GM21367 (cell line): ENCODE results near the gene DIRAS1.

ENCODE experiments used
- ATAC-seq: cut with Tn5 transposase; IDR thresholded peaks from one replicate; pipeline ENCODE4 v1.9.1; 2021; ENCODE audit not compliant: unreplicated experiment

Gene DIRAS1, protein sequence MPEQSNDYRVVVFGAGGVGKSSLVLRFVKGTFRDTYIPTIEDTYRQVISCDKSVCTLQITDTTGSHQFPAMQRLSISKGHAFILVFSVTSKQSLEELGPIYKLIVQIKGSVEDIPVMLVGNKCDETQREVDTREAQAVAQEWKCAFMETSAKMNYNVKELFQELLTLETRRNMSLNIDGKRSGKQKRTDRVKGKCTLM

DNA sequence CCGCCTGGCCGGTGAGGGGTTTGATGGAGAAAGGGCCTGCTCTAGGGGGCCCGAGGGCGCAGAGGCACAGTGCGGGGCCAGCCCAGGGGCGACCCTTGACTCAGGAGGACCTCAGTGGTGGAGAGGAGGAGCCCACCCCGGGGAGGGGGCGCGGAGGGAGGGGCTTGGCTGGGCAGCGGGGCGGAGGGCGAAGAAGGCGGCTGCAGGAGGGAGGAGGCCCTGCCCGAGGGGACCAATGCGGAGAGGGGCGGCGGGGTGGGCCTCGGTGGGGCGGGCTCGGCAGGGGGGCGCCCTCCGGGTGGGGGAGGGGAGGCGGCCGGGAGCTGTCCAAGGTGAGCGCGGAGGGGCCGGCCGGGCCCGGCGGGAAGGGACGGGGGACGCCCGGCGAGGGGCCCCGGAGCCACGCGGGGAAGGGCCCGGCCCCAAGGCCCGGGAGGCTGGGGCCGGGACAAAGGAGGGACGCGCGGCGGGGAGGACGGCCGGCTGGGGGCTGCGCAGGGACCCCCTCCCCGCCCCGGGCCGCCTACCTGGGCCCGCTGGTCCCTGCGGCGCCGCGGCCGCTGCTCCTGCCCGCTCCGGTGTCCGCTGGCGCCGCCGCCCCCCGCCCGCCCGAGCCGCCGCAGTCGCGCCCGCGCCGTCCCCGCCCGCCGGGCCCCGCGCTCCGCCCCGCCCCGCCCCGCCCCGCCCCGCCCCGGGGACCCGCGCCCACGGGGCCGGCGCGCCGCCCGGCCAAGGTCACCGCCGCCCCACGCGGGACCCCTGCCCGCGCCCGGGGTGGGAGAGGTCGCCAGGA lies at the start of gene DIRAS1:
Gene DIRAS1, minus strand, starts transcription at position 596 of the 793 bp plus-strand sequence. CDS start 3,566 bp downstream, outside the sequence.
- ATAC-seq: no peak

DNA sequence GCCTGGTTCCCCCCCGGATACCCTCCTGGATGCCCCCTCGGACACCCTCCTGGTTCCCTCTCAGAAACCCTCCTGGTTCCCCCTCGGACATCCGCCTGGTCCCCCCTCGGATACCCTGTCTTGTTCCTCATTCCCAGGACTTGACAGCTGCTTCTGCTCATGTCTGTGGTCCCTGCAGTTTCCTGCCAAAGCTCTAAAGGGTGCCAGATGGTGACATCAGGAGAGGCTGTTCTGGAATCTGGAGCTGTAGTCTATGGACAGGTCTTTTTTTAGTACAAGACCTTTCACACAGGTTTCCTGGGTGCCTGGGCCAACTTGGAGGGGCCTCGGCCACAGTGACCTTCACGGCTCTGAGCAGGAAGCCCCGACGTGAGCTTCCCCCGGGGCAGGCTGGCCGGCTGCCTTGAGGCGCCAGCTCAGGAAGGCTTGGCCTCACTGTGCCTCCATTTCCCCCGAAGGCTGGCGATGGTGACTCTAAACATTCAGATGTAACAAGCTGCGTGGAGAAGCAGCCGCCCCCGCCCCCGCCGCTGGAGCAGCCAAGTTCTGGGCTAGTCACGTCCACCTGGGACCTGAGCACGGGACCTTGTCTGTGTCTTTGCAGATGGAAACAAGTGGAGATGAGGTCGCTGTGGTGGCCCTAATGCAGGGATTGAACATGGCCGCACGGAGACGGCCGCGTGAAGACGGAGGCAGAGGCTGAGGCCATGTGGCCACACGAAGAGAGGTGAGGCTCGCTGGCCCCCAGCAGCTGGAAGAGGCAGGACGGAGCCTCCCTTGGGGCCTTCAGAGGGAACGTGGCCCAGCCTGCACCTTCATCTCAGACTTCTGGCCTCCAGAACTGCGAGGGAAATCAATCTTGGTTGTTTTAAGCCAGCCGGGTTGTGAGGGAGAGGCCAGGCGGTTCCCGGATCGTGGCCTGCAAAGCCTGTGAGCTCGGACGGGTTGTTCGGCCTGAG lies 49.2 kb upstream of the DIRAS1 start:
- no peak for ATAC-seq

DNA sequence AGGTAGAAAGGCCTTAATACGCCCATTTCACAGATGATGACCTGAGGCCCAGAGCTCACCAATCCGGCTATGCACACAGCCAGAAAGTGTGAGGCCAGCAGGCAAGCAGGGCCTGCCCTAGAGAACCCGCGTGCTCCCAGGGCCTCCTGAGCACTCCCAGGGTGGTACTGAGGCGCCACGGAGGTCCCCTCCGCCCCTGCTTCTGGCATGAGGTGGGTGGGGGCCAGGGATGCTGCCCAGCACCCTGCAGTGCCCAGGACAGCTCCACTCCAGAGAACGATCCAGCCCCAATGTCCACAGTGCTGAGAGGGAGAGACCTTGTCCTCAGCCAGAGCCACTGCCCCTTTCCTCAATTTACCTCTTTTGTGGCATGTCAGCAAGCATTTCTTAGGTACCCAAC lies 48.0 kb upstream of the DIRAS1 start:
- no peak for ATAC-seq

DNA sequence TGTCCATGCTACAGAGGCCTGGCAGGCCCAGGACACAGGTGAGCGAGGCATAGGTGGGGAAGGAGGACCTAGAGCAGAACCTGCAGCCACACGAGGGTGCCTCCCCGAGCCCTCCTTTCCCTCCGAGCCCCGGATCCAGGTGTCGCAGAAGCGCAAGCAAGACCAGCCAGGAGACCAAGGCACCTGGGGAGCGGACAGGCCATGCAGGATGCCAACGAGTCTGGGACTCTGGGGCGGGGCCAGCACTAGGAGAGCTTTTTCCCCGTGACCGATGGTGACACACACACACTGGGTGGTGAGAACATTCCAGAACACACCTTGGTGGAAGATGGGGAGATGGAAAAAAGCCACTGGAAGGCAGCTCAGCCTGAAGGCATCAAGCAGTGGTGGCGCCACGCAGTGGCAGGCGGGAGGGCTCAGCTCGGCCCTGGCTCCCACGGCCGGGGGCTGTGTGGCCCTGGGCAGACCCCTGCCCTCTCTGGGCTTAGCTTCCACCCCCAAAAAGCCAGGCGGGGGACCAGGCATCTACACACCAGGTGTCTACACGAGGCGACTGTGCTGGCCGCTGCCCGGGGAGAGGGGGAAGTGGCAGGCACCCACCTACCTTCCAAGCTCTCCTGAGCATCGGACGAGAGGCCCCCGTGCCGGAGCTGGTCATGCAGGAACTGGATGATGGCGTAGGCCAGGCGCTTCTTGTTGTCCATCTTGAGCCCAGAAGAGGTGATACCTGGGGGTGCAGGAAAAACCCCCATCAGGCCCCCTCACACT lies 47.4 kb upstream of the DIRAS1 start:
- no peak for ATAC-seq

DNA sequence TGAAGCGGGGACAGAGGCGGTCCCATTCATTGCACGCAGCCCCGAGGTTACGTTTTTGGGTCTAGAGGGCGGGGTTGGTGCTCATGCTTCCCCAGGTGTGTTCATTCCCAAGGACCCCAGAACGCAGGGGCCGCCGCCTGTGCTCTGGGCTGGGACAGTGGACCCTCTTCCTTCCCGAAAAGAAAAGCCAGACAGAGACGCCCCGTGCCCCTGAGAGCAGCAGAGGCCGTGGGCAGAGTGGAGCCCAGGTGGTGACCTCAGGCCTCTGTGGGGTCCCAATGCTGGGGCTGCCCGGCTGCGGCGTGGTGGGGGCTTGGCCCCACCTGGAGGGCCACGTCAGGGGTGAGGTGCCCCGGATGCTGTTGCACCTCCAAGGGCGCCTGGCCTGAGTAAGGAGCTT lies 46.5 kb upstream of the DIRAS1 start:
- no peak for ATAC-seq

DNA sequence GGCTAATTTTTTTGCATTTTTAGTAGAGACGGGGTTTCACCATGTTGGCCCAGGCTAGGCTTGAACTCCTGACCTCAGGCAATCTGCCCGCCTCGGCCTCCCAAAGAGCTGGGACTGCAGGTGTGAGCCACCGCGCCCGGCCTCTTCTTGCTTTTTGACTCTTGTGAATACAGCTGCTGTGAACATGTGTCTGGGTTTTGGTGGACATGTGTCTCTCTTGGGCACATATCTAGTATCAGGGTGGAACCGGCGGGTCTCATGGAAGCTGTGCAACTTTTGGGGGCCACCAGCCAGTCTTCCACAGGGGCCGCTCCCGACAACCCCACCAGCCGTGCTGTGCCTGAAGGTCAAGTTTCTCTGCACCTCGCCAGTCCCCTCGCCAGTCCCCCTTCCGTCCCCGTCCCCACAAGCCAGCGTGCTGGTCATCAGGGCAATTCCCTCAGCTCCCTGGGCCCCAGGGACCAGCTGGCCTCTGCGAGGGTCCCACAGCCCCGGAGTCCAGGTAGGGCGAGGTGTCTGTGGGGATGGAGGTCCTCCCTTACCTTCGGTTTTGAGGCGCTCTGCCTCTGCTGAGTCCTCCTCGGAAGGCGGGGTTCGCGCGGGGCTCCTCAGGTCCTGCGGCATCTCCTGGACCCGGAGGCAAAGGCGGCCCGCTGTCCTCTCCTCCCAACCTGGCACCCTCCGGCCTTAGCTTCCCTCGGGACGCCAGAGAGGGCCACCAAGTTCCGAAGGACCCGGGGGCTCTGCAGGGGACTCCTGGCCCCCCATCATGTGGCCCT lies 45.6 kb upstream of the DIRAS1 start:
- ATAC-seq: no peak

DNA sequence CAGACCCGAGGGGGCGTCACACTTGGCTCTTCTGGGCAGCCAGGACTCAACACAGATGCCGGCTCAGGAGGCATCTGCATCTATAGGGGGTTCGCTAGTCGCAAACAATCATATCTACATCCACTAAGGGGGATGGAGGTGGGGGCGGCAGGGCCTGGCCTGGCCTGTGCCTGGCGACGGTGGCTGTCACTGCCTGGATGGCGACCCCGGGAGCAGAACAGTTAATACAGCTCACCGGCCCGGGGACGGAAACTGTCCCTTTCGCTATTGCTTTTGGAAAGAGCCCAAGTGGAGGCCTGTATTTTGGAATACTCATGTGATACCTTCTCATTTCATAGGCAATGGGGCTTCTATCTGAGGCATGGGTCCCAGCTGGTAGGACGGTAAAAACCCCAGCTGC lies 44.2 kb upstream of the DIRAS1 start:
- ATAC-seq: no peak

DNA sequence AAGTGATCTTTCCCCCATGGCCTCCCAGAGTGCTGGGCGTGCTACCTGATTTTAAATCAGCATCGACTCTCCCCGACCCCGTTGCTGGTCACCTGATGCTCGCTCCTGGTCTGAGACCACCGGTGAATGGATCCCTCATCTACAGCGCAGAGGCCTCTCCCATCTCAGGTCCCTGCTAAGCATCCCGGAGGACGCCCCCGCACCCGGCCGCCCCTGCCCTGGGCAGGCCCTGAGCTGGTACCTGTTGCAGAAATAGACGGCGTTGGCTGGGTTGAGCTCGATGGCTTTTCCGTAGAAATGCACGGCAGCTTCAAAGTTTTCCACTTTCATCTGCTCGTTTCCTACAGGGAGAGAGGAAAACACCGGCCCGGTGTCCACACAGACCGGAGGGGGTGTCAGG lies 43.8 kb upstream of the DIRAS1 start:
- no peak for ATAC-seq

DNA sequence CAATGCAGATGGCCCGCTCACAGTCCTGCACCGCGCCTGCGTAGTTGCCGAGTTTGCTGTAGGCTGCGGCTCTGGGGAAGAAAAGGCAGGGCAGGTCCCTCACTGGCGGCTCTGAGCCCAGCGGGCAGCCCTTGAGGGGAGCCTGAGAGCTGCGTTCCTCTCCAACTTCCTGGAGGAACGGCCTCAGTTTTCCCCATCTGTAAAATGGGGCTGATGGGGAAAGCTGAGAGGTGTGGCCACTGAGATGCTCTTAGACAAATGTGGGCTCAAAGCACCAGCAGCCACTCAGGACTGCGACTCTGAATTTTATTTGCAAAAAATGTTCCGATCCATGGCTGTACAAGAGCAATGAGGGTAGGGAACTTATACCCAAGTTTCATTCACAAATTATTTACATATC lies 42.5 kb upstream of the DIRAS1 start:
- ATAC-seq: no peak

DNA sequence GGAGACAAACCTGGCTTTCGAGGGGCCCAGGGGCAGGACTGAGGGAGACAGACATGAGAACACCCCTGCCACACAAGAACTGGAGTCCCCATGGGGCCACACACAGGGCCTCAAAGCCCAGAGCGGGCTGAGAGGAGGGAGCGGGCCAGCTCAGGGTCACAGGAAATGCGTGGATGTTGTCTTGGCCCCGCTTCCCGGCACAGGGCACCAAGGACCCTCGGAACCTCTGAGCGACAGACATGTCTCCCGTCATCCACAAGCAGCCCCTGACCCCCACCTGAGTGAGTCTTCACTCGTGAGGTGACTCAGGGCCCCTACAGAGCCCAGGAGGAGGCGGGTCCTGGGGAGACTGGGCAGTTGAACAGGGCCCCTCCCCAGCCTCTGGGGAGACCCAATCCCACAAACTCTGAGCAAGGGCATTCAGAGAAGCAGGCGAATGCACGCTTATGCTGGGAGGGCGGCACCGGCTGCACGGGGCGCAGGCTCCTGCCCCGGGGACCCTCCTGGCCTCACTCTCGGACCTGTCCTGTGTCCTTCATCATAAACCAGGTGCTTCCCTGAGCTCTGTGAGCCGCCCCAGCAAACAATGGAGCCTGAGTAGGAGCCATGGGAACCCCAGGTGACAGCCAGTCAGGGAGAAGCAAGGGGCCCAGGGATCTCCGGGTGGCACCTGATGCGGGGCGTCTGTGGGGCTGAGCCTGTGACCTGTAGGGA lies 41.8 kb upstream of the DIRAS1 start:
- no peak for ATAC-seq

DNA sequence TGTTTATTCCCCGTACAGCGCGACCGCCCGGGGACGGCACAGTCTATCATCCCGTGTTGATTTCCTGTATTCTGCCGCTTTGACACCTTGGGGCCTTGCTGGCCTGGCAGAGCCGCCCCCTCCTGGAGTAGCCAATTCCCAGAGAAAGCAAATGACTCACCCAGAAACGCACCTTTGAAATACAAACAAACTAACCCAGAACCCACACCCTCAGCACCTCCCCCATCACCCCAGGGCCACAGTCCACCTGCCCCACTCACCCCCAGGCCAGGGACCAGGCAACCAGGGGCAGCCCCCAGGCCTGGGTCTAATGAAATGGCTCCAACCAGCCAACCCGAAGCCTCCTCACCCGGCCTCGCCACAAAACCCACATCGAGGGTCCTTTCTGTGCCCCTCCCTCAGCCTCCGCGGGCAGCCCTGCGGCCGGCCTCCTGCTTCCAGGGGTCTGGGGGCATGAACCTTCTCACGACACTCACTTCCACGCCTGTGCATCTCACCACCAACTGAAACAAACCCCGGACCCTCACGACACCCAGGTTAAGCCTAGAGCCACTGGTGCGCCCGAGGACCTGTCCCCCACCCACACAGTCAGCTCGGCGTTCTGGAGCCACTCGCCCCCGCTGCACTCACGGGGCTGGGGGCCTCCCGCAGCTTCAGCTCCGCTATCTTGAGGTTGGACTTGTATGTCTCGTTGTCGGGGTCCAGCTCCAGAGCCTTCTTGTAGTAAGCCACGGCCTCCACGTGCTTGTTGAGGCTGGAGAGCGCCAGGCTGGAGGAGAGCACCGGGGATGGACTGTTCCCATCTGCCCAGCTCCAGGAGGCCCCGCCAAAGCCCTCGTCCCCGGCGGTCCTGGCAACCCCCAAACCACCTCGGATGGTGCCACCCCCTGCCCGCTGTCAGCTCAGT lies 41.0 kb upstream of the DIRAS1 start:
- ATAC-seq: no peak

DNA sequence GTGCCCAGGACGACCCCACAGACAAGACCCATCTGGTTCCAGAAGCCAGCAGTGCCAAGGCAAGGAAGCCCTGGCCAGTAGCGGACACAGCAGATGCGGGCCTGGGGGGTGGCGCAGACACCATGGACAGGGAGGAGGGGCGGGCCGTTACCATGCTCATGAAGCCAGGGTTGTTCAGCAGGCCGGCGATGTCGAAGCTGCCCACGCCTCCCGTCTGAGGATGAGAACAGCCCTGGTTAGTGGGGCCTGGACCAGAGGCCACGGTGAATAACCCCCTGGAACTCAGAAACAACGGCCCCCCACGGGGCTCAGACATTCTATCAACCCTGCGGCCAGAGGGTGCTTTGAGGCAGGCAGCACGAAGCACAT lies 40.1 kb upstream of the DIRAS1 start:
- no peak for ATAC-seq

DNA sequence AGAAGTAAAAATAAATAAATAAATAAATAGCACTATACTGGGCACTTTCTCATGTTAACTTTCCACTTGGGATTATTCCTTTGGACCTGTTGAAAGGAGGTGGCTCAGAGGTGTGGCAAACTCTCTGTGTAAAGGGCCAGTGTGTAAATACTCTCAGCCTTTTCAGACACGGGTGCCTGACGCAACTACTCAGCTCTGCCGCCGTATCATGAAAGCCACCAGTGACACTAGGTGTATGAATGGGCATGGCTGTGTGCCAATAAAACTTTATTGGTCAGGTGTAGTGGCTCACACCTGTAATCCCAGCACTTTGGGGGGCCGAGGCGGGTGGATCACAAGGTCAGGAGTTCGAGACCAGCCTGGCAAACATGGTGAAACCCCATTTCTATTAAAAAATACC lies 38.8 kb upstream of the DIRAS1 start:
- ATAC-seq: no peak

DNA sequence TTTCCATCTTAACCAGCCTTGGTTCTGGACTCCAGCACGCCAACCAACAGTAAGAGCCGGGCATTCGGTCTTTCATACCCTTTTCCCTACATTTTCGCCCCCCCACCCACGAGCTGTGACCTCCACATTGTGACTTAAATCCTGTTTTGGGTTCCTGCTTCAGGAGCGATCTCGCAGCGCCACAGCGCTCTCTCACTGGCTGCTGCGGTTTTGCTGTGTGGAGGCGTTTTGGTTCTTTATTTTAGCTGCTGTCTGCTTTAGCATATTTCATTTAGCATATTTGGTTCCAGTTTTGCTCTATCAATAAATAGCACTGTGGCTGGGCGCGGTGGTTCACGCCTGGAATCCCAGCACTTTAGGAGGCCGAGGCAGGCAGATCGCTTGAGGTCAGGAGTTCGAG lies 38.2 kb upstream of the DIRAS1 start:
- ATAC-seq: no peak

DNA sequence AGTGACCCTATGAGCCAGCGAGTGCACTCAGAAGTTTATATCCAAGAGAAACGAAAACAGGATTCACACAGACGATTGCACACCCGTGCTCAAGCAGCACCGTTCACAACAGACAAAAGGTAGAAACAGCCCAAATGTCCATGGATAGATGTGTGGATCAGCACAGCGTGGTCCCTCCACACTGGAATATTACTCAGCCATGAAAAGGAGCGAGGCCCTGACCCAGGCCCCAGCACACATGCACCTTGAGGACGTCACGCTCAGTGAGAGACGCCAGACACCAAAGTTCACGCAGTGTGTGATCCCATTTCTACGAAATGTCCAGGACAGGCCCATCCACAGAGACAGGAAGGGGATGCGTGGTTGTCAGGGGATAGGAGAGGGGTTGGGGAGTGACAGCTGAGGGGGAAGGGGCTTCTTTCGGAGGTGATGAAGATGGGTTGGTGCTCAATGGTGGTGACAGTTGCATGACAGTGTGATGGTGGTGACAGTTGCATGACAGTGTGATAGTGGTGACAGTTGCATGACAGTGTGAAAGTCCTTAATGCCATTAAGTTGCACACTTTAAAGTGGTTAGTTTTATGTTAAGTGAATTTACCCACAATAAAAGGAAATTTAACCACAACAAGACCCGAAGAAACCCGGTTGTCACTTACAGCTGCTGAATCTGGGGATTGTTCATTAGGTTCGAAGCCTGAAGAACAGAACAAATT lies 37.6 kb upstream of the DIRAS1 start:
- ATAC-seq: no peak

DNA sequence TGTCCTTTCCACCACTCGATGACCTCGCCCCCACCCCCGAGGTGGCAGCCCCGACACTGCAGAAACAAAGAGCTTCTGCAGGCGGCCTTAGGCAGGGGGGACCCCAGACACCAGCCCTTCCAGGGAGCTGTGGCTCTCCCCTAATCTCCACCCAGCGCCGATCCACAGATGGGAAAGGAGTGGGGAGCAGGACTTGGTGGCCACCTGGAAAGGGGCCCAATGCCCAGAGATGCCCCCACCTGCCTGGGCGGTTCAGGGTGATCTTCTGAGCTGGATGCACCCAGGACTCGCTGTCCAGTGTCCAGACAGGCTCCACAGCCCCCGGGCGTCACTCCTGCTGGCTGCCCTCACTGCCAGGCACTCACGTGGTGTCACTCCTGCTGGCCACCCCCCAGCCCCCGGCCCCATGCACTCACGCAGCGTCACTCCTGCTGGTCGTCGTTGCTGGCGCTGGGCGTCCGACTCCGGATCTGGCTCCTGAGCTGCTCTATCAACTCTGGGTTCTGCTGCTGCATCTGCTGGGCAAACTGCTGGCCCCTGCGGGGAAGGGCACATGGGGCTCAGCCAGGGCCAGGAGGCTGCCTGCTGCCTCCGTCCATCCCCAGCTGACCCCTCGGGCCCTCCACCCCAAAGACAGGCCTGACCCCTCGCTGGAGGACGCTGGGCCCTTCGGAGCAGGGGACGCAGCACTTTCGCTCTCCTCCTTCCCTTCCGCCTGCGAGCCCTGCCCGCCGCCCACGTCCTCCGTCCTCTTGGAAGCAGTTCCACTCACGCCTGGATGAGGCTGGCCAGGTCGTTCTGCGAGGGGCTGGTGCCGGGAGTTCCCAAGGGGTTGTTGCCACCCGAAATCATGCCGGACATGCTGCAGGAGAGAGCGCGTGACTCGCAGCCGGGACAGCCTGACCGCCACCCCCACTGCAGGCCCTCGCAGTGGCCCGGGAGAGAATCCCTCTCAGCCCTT lies 36.0 kb upstream of the DIRAS1 start:
- ATAC-seq: no peak

DNA sequence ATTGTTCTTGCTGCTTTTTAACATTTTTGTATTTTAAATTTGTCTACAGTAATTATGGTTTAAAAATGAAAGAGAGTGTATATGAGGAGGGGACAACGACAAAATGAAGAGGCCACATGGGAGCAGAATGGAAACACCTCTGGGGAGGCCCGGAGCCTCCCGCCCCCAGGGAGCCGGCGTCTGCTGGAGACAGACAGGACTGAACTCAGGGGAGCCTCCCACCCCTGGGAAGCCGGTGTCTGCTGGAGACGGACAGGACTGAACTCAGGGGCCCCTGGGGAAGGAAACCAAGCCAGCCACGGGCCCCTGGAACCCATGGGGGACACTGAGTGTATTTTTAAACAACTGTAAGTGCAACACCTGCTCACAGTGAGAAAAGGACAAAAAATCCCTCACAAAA lies 35.3 kb upstream of the DIRAS1 start:
- no peak for ATAC-seq
